ENCODE measurements around the gene TMCO6. TPM values are rescaled to one million over a fixed set of nuclear protein-coding genes. Genes with fewer than 3 reads are reported as not detected.
A peak's percentile ranks its signal among the peaks of the same experiment; 100 is the strongest.
"Not testable (repeated sequence)": the region's sequence is repeated elsewhere in the genome, so short reads cannot be mapped to it uniquely, and the experiment has no call there.

Gene TMCO6
- total RNA-seq (2014; rRNA removed; shearing (Covaris generic)), result 1.4 and 8.8 TPM in 2 replicates

DNA sequence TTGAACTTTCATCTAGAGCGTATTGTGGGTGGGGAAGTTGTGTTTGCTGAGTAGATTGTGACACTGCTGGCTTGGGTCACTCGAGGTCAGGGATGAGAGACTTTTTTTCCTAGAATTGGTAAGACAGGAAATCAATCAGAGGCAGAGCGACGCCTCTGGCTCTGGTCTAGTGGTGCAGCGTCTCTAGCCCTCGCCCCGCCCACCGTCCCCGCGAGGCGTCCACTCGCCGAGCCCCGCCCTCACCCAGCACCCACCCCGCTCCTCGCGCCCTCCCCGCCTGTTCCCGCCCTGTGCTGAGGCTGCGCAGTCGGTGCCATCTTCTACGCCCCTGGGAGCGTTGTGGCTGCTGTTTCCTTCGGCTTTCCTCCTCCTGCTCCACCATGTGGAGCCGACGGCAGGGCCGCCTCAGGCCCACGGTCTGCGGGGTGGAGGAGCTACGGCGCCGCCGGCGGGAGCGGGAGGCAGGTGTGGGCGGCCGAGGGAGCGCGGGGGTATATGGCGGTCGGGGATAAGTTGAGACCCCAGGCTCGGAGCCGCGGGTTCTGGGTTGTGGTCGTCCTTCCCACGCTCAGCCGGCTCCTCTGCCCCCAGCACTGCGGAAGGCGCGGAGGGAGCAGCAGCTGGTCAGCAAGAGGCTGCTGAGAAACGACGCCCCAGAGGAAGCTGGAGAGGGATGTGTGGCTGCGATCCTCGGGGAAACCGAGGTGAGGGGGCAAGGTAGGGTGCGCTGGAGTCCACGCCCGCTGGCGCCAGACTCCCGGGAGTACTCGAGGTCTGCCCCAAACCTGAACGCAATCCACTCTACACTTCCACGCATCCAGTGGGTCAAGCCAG is at the start of gene TMCO6:
Gene TMCO6, plus strand, starts transcription at position 304 of the 834 bp plus-strand sequence. Its CDS starts 77 bp downstream, at position 381.
- DNase-seq (ENCODE audit: low spot score), result peak; percentile 61

DNA sequence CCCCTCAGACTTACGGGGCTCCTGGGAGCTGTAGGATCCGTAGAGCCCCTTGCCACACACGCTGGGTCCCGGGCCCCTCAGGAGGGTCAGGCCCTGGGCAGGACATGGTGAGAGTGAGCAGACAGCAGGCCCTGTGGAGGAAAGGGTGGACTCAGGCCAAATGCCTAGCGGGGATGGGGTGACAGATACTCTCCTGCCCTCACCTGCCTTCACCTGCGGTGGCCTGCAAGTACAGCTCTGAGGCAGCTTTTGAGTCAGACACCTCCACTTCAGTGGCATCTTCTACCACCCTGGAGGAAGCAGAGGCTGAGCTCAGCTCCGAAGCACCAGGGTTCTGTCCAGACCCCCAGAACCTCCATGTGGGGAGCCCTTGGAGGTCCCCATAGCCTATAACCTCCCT is 48.4 kb upstream of the TMCO6 start:
- no peak for DNase-seq (ENCODE audit: low spot score)

DNA sequence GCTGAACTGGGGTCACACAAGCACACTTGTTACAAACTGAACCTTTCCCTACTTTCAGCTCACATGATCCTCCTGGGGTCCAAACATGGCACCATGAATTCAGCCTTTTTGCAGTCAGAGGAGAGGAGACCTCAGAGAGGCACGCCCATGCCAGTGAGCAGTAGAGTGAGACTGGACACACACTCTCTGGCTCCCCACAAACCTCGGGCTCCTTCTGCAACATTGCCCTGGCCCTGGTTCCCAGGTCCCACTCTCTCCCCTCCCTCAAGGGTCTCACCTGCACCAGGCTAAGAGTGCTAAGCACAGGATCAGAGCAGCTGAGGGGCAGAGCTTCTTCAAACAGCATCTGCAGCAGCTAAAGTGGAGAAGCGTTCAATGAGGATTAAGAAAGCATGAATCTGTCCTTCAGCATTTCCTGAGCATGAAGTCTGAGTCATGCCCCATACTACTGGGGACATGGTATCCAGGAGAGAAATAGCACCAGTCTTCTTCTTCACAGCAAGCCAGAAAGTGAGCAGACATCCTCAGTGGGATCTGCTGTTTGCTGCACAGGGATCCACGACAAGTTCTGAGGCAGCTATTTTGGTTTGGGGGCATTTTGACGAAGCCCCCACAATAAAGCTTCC is 47.4 kb upstream of the TMCO6 start:
- peak; percentile 51 for DNase-seq (ENCODE audit: low spot score)

DNA sequence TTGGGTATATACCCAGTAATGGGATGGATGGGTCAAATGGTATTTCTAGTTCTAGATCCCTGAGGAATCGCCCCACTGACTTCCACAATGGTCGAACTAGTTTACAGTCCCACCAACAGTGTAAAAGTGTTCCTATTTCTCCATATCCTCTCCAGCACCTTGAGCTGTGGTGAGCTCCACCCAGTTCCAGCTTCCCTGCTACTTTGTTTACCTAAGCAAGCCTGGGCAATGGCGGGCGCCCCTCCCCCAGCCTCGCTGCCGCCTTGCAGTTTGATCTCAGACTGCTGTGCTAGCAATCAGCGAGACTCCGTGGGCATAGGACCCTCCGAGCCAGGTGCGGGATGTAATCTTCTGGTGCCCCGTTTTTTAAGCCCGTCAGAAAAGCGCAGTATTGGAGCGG is 46.2 kb upstream of the TMCO6 start:
- not testable (repeated sequence) for DNase-seq (ENCODE audit: low spot score)

GRCh38 chr5:140594169-140594568 is 45.1 kb upstream of the TMCO6 start:
- DNase-seq (ENCODE audit: low spot score), result no peak

DNA sequence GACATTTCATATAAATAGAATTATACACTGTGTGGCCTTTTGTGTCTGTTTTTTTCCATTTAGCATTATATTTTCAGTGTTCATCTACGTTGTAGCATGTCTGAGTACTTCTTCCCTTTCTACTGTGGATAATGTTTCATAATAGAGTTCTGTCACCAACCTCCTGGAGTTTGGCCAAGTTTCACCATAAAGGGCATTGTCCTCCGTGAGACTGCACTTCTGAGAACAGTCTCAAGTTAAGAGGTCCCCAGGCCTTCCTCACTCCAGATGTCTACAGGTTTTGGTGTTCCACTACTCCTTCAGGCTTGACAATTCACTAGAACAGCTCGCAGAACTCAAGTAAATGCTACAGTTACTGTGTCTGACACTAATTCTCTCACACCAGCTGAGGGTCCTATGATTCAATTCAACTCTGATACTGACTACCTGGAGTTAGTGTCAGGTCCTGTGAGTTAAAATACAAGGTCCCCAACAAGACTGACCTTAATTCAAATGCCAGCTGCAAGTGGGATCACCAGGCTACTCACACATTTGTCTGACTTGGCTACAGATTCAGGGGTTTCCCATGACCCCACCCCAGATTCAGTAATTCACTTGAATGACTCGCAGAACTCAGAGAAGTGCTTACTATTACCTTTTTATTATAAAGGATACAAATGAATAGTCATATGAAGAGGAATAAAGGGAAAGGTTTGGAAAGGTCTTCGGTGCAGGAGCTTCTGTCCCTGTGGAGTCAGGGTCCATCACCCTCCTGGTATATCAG is 43.5 kb upstream of the TMCO6 start:
- no peak for DNase-seq (ENCODE audit: low spot score)

DNA sequence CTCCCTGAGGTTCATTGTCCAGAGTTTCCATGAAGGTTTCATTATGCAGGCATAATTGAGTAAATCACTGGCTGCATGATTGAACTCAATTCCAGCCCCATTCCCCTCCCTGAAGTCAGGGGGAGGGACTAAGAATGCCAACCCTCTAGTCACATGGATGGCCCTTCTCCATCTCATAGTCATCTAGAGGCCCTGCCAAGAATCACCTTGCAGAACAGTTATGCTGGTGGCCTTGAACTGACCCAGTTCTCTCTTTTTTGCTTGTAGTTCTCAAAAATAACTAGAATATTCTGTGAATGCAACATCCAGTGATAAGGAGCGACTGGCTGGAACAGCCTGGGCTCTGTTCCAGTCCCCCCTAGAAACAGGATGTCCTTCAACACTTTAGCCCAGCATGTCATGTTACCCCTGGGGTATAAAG is 42.9 kb upstream of the TMCO6 start:
- DNase-seq (ENCODE audit: low spot score), result no peak

GRCh38 chr5:140598836-140599235 is 40.4 kb upstream of the TMCO6 start:
- no peak for DNase-seq (ENCODE audit: low spot score)

- DNase-seq (ENCODE audit: low spot score), result no peak
These were observed 39.2 kb upstream of the TMCO6 start for GRCh38 chr5:140600096-140600495.

DNA sequence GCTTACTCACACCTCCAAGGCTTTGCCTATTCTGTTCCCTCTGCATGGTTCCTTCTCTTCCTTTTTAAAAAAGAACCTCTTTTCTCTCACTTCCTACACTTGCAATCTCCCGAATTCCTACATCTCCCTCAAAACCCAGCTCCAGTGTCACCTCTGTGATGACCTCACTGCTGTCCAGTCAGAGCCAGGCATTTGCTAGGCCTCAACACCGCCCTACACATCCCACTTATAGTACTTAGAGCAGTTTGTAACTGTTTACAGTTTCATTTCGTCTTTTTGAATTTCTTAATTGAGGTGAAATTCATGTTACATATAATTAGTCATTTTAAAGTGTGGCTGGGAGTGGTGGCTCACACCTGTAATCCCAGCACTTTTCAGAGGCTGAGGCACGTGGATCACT is 37.1 kb upstream of the TMCO6 start:
- DNase-seq (ENCODE audit: low spot score), result no peak

DNA sequence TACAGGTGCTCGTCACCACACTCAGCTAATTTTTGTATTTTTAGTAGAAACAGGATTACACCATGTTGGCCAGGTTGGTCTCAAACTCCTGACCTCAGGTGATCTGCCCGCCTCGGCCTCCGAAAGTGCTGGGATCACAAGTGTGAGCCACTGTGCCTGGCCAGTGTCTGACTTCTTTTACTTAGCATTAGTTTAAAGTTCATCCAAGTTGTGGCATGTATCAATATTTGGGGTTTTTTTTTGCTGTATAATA is 35.9 kb upstream of the TMCO6 start:
- not testable (repeated sequence) for DNase-seq (ENCODE audit: low spot score)

DNA sequence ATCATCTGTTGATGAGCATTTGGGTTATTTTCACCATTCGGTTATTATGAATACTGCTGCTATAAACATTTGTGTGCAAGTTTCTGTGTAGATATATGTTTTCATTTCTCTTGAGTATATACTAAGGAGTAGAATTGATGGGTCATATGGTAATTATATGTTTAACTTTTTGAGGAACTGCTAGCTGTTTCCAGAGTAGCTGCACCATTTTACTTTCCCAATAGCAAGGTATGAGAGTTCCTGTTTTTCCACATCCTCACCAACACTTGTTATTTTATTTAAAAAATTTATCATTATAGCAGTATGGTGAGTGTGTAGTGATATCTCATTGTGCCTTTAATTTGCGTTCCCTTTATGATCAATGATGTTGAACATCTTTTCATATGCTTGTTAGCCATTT is 35.5 kb upstream of the TMCO6 start:
- DNase-seq (ENCODE audit: low spot score), result no peak

DNA sequence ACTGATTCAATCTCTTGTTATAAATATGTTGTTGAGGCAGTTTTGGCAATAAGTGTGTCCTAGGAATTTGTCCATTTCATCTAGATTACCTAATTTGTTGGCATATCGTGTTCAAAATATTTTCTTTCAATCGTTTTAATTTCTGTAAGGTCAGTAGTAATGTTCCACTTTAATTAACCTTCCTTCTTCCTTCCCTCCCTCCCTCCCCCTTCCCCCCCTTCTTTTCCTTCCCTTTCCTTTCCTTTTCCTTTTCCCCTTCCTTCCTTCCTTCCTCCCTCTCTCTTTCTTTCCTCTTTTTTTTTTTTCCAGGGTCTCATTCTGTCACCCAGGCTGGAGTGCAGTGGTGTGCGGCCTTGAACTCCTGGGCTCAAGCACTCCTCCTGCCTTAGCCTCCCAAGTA is 33.4 kb upstream of the TMCO6 start:
- no peak for DNase-seq (ENCODE audit: low spot score)

DNA sequence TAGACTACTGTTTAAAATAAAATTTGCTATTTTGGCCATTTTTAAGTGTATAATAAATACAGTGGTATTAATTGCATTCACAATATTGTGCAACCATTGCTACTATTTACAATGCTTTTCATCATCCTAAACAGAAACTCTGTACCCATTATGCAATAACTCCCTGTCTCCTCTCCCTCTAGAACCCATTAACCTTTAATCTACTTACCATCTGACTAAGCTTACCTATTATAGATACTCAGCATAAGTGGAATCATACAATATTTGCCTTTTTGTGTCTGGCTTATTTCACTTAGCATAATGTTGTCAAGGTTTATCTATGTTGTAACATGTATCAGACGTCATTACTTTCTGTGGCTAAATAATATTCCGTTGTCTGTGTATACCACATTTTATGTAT is 32.2 kb upstream of the TMCO6 start:
- no peak for DNase-seq (ENCODE audit: low spot score)

DNA sequence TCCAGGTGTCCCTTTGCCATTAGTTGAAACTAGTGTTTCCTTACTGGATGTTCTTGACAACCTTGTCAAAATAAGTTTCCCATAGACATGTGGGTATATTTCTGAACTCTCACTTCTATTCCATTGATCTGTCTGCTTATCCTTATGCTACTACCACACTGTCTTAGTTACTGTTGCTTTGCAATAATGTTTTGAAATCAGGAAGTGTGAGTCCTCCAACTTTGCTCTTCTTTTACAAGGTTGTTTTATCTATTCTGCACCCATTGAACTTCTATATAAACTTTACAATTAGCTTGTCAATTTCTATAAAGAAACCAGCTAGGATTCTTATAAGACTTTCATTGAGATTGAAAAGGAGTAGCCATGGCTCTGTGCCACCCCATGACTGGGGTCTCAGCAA is 30.5 kb upstream of the TMCO6 start:
- DNase-seq (ENCODE audit: low spot score), result no peak

DNA sequence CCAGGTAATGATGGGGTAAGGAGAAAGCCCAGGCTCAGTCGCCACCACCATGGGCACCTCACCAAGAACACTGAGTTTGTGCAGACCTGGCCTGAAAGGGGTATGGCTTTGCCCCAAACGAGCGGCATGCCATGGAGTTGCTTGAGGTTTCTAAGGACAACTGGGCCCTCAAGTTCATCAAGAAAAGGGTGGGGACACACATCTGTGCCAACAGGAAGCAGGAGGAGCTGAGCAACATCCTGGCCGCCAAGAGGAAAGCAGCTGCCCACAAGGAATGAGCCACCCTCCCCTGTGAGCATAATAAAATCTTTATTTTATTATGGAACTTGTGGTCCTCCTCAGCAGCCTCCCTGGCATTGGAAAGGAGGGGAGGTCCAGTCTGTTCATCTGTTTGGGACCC is 30.1 kb upstream of the TMCO6 start:
- peak; percentile 51 for DNase-seq (ENCODE audit: low spot score)

GRCh38 chr5:140611020-140611521 is 28.2 kb upstream of the TMCO6 start:
- no peak for DNase-seq (ENCODE audit: low spot score)

- DNase-seq (ENCODE audit: low spot score), result no peak
These were observed 16.9 kb upstream of the TMCO6 start for GRCh38 chr5:140622301-140622700.

- not testable (repeated sequence) for DNase-seq (ENCODE audit: low spot score)
These were observed 16.2 kb upstream of the TMCO6 start for GRCh38 chr5:140623061-140623460.

- not testable (repeated sequence) for DNase-seq (ENCODE audit: low spot score)
These were observed 14.4 kb upstream of the TMCO6 start for GRCh38 chr5:140624886-140625285.

DNA sequence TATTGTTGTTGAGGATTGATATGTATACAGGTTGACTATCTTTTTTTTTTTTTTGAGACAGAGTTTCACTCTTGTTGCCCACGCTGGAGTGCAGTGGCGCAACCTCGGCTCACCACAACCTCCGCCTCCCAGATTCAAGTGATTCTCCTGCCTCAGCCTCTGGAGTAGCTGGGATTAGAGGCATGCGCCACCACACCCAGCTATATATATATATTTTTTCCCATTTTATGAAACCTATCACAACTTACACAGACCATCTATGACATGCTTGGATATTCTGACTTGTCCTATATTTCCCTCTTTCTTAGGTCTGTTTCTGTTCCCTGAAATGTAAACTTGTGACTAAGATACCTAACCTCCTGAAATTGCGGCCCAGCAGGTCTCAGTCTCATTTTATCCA is 11.3 kb upstream of the TMCO6 start:
- DNase-seq (ENCODE audit: low spot score), result no peak

DNA sequence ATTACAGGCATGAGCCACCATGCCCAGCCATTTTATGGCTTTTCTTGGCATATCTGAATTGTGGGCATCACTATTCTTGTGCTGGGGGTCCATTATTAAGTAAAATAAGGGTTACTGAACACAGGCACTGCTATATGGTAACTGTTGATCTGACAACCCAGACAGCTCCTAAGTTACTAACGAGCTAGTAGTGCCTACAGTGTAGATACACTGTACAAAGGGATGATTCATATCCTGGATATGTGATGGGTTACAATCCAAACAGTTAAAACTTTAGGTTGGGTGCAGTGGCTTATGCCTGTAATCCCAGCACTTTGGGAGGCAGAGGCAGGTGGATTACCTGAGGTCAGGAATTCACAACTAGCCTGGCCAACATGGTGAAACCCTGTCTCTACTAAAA is 10.5 kb upstream of the TMCO6 start:
- no peak for DNase-seq (ENCODE audit: low spot score)
